ENCODE measurements around the gene STAMBPL1.

The STAMBPL1 gene

DNA sequence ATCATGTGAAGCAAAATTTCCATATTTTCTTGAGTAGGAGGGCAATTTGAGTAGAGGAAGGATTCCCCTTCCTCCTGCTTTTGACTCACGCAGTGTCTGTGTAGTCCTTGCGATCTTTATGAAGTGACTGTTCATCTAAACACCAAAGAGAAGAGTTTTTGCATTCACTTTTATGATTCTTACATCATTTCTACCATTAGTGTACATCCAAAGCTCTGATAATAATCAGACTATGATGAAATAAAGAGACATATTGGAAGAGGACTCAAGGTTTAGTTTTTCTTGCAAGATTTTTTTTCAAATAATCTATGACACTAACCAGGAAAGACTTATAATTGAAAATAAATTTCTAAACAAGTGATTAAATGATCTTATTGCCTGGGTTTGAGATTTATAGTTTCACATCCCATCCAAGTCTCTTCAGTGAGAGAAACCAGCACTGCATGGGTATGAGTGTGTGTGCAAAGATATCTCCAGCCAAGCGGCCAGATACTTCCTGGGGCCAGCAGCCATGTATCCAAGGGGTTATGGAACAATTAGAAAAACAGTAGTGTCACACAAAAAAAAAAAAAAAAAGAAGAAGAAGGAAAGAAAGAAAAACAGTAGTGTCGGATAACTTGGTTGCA lies 74.5 kb downstream of the STAMBPL1 start:
- no peak for DNase-seq

DNA sequence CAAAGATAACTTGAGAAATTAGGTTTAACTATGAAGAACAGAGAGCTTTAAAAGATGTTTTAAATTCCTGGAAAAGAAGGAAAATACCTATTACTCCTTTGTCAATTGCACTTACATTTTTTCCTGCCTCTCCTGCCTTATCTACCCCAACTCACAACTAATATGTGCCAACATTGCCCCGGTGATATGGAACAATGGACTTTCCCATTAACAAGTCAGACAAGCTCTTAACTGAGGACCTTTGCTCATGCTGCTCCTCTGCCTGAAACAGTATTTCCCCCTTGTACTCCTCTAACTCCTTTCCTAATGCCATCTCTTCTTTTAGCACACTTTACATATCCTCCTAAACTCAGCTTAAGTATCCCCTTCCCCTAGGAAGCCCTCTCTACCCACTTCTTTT lies 77.3 kb downstream of the STAMBPL1 start:
- DNase-seq = no peak

- DNase-seq = no peak
Observed at GRCh38 chr10:88958721-88959120, 78.7 kb downstream of the STAMBPL1 start.

- DNase-seq = no peak
Observed at GRCh38 chr10:88960802-88961201, 80.8 kb downstream of the STAMBPL1 start.

GRCh38 chr10:88961266-88961665 lies 81.2 kb downstream of the STAMBPL1 start:
- DNase-seq = no peak

DNA sequence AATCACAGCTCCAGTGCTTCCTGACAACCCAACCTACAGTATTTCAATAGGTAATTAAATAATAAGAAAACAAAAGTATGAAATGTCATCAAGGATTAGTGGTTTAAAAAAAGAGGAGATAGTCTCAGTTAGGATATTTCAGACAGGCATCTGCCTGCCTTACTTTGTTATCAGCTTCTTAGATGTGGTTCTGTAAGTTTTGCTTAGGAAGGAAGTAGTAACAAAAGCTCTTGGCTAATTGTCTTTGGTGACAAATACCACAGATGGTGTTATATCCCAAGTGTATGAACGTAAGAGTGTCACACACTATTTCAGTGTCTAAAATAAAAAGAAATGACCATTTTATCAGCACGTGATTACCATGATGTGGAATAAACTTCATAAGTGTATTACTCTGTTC lies 82.3 kb downstream of the STAMBPL1 start:
- no peak for DNase-seq

DNA sequence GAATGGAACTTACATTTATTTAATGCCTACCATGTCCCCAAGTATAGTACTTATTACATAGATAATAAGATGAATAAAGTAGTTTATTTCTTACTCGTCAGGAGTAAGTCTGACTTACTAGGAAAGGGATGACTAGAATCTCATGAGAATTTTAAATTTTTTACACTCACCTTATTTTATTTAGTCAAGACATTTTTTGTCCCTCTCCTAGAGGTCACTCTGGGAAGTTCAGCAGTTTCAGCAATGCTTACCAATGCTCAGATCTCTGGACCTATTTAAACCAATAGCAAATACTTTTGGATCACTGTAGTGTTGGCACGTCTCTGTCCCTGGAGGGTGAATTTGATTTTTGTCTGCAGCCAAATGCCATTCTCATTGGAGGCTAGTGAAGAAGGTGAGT lies 83.3 kb downstream of the STAMBPL1 start:
- DNase-seq = no peak

DNA sequence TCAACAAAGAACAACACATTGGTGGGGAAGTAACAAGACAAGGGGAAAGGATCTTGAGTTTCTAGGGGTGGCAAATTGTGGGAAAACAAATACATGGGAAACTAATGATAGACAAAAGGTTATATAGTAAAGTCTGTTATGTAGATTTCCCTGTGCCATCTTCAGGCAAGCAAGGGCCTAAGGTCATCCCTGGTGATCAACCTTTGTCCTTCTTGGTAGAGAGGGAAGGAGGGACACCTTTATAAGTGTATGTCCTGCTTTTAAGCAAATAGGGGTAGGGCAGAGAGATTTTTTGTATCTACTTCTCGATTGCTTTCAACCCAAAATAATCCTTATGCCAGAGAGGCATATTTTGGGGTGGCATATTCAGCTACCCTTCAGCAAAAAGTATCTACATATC lies 84.3 kb downstream of the STAMBPL1 start:
- DNase-seq = no peak

DNA sequence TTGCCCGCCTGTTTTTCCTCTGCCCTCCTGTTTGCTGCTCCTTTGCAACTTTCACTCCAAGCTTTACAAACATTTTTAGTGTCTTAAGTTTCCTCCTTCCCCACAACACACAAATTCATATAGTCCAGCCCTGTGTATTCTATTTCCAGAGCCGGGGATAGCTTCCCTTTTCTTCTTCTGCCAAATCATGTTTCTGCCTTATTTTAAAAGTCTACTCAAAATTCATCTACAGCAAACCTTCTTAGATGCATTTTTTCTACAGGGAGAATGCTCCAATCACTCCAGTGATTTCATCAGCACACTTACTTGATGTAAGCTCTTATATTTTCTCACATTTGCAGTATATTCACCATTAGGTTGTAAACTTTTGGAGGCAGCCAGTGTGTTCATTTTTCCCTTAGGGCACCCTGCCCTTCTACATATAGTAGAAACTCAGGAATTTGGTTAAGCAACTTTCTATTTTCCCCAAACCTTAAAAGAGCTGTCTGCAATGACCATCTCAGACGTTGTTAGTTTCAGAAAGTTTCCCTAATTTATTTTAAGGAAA lies 84.9 kb downstream of the STAMBPL1 start:
- DNase-seq = no peak

DNA sequence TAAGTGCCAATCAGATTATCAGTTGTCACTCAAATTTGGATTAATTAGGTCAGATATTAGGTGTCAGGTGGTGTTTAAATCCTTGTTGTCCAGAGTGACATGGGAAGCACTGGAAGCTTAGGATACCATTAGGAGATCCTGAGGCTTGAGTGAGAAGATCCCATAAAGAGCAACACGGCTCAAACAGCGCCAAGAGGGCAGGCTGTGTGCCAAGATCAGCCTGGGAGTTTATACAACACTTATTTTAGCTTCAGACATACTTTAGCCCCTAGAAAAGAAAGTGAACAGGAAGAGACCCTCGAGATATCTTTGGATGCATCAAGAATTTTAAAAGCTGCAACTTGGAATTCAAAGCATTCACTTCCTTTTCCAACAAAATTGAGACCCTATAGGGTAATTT lies 86.8 kb downstream of the STAMBPL1 start:
- no peak for DNase-seq

GRCh38 chr10:88968391-88968790 lies 88.3 kb downstream of the STAMBPL1 start:
- no peak for DNase-seq

DNA sequence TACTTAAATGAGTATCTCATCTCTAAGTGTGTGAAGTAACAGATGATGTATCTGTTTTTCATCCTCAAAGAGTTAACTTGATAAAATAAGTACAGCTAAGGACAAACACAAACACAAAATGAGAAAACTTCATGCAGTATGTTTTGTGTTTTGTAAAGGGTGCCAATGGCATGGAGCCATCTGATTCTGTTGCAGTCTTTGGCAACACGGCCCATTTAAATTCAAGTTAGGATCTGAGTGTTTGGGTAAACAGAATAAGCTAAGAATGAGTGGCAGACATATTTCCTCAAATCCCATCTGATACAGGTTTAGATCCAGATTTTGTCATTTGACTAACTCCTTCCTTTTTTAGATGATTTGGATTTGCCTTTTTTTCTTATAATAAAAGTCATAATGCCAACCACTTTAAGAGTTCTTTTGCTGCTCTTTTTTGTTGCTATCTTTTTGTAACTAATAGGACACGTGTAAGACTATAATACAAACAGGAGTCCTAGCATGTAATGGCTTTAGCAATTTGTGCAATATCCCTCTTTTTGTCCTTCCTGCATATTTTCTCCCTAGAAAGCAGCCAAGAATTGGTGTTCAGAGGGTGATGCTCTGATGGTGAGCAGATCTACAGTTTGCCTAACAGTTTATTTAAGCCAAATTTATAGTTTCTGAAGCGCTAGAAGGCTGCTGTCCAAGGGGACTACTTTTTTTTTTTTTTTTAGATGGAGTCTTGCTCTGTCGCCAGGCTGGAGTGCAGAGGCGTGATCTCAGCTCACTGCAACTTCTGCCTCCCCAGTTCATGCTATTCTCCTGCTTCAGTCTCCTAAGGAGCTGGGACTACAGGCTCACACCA lies 91.4 kb downstream of the STAMBPL1 start:
- DNase-seq = no peak

Measured in NCI-H187 treated with DMSO at 0.1 percent for 48 hours (cell line).